DOHH2 (cell line): ENCODE results near the gene EPHA4.

Experiments used
- EZH2phosphoT487 ChIP-seq: fragments of 200-600 bp; sonication (generic); IDR thresholded peaks from 2 replicates; pipeline ENCODE4 v1.6.1; 2017; ENCODE audit warnings: borderline replicate concordance, mild to moderate bottlenecking, antibody characterized with exemption, low read length, moderate library complexity, mixed read lengths
- TF ChIP-seq, protein P1 (sequence below): fragments of 200-600 bp; sonication (generic); IDR thresholded peaks from one replicate; pipeline ENCODE4 v1.5.1; 2014; ENCODE audit warnings: antibody characterized with exemption, mild to moderate bottlenecking, low read depth, low read length; ENCODE audit not compliant: poor library complexity, severe bottlenecking

DNA sequence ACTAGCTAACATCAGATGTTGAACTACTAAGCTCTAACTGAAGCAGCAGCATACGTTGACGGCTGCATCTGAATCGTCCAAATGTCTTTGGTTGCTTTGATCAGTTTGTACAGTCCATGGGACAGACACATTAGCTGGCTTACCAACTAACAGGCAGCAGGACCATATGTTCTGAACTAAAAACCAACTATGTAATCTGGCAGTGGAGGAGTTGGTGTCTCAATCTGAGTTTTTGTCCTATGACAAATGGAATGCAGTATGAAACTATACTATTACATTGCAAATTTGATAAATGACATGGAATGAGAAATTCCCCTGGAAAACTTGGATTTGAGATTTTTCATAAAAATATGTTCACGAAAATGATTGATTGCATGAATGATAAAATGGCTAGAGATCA, 79.5 kb downstream of the EPHA4 start:
- TF ChIP-seq, protein P1, sequence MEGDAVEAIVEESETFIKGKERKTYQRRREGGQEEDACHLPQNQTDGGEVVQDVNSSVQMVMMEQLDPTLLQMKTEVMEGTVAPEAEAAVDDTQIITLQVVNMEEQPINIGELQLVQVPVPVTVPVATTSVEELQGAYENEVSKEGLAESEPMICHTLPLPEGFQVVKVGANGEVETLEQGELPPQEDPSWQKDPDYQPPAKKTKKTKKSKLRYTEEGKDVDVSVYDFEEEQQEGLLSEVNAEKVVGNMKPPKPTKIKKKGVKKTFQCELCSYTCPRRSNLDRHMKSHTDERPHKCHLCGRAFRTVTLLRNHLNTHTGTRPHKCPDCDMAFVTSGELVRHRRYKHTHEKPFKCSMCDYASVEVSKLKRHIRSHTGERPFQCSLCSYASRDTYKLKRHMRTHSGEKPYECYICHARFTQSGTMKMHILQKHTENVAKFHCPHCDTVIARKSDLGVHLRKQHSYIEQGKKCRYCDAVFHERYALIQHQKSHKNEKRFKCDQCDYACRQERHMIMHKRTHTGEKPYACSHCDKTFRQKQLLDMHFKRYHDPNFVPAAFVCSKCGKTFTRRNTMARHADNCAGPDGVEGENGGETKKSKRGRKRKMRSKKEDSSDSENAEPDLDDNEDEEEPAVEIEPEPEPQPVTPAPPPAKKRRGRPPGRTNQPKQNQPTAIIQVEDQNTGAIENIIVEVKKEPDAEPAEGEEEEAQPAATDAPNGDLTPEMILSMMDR: no peak
- no peak for TF ChIP-seq EZH2phosphoT487
